HepG2 (cell line): ENCODE results near the gene RPTOR. TPM values are rescaled to one million over a fixed set of nuclear protein-coding genes. Genes with fewer than 3 reads are reported as not detected.

ENCODE experiments used
- ATAC-seq: fragments of 200-7000 bp; cut with Tn5 transposase; 3 replicates; pipeline ENCODE4 v1.9.1; 2020; ENCODE audit warnings: mild to moderate bottlenecking, moderate library complexity
- BruUV-seq: library from RNA; stranded (reverse); fragments of 400-500 nt; replicated peaks from 2 replicates; lab custom pipeline; 2021; lab: Mats Ljungman, UMichigan
- CTCF ChIA-PET: fragments of 300-600 bp; formaldehyde crosslinking; extraction: SDS; loops from one replicate; lab custom pipeline; 2021; ENCODE audit warnings: low total read pairs, inconsistent platforms, low intra/inter-chr PET ratio; lab: Yijun Ruan, JAX
- POLR2A ChIA-PET: fragments of 350-600 bp; sonication (Branson Sonifier 250); formaldehyde crosslinking; loops from one replicate; lab custom pipeline; 2020; ENCODE audit warnings: antibody characterized with exemption, inconsistent platforms; lab: Yijun Ruan, JAX
- DNase-seq: peaks from one replicate; pipeline ENCODE4 v3.0.0-alpha.2; 2015; ENCODE audit warnings: low spot score
- FAIRE-seq: peaks from 3 replicates; lab custom pipeline; 2011; peaks lifted over from hg19 to GRCh38; lab: Jason Lieb, UNC
- H2AFZ ChIP-seq: one replicate; pipeline ENCODE4 v1.6.1; 2011; ENCODE audit warnings: low read length, inconsistent platforms
- H3K27ac ChIP-seq: fragments of 300-600 bp; 3 replicates; pipeline ENCODE4 v1.8.0; 2011; ENCODE audit warnings: mixed run types, mild to moderate bottlenecking, mixed read lengths, low read length, inconsistent platforms; ENCODE audit not compliant: insufficient read depth; ENCODE audit errors: extremely low read length
- H3K27me3 ChIP-seq, 2 experiments: fragments of 200-600 bp in 1 of 2; 2 replicates in 1 of 2; 3 replicates in 1 of 2; pipeline versions ENCODE4 v1.6.0 to v1.8.0; 2011; ENCODE audit warnings: low read length in 2 of 2, mild to moderate bottlenecking in 2 of 2, moderate library complexity in 2 of 2, inconsistent platforms in 1 of 2; ENCODE audit not compliant: insufficient read depth in 2 of 2, control insufficient read depth in 1 of 2
- H3K36me3 ChIP-seq, 2 experiments: fragments of 200-600 bp in 1 of 2; replicated peaks in 1 of 2; 2 replicates in 1 of 2; 3 replicates in 1 of 2; pipeline versions ENCODE4 v1.5.1 to v1.8.0; 2011; ENCODE audit warnings: low read length in 2 of 2, inconsistent platforms in 1 of 2; ENCODE audit not compliant: insufficient read depth in 2 of 2, control insufficient read depth in 1 of 2
- H3K4me1 ChIP-seq: 2 replicates; pipeline ENCODE4 v1.5.1; 2012; ENCODE audit warnings: low read length, inconsistent platforms; ENCODE audit not compliant: insufficient read depth
- H3K4me2 ChIP-seq: 2 replicates; pipeline ENCODE4 v1.6.0; 2011; ENCODE audit warnings: low read depth, low read length, inconsistent platforms
- H3K4me3 ChIP-seq, 3 experiments: fragments of 200-600 bp in 1 of 3; sonication (generic), shearing (Covaris generic) in 1 of 3; replicated peaks in 1 of 3; 2 replicates each; pipeline ENCODE4 v1.5.1; 2011 to 2016; ENCODE audit warnings: low read length in 3 of 3, inconsistent platforms in 2 of 3, low read depth in 2 of 3, mild to moderate bottlenecking in 2 of 3, control low read depth in 1 of 3, mixed read lengths in 1 of 3; ENCODE audit not compliant: insufficient read depth in 1 of 3
- H3K79me2 ChIP-seq: one replicate; pipeline ENCODE4 v1.6.1; 2011; ENCODE audit warnings: low read length, inconsistent platforms; ENCODE audit not compliant: insufficient read depth
- H3K9ac ChIP-seq: 2 replicates; pipeline ENCODE4 v1.6.0; 2011; ENCODE audit warnings: mild to moderate bottlenecking, low read depth, low read length, inconsistent platforms; ENCODE audit not compliant: insufficient read depth
- H3K9me3 ChIP-seq: 2 replicates; pipeline ENCODE4 v1.5.1; 2012; ENCODE audit warnings: mild to moderate bottlenecking, low read length
- H4K20me1 ChIP-seq: 2 replicates; pipeline ENCODE4 v1.6.0; 2011; ENCODE audit warnings: inconsistent platforms, mild to moderate bottlenecking, low read length, moderate library complexity; ENCODE audit not compliant: insufficient read depth
- AGO2 ChIP-seq: fragments of 200-400 bp; formaldehyde crosslinking; optimal IDR thresholded peaks from 2 replicates; pipeline ENCODE3; 2017; ENCODE audit warnings: mild to moderate bottlenecking, low read depth, low read length, moderate library complexity
- BRD4 ChIP-seq: sonication (generic); formaldehyde crosslinking; IDR thresholded peaks from 2 replicates; pipeline ENCODE4 v1.4.0; 2020; ENCODE audit warnings: missing genetic modification reagents
- MTF2 ChIP-seq: sonication (generic); formaldehyde crosslinking; IDR thresholded peaks from 2 replicates; pipeline ENCODE4 v1.5.0; 2020; ENCODE audit warnings: missing genetic modification reagents, borderline replicate concordance
- RBFOX2 ChIP-seq: fragments of 200-400 bp; formaldehyde crosslinking; IDR thresholded peaks from 2 replicates; pipeline ENCODE4 v1.6.1; 2017; ENCODE audit warnings: low read depth, mild to moderate bottlenecking, low read length
- REL ChIP-seq: sonication (generic); formaldehyde crosslinking; conservative IDR thresholded peaks from 2 replicates; pipeline ENCODE4 v1.8.0; 2022; ENCODE audit warnings: mild to moderate bottlenecking, missing genetic modification reagents, moderate library complexity
- SNAI1 ChIP-seq: sonication (generic); formaldehyde crosslinking; IDR thresholded peaks from 2 replicates; pipeline ENCODE4 v1.5.0; 2020; ENCODE audit warnings: mild to moderate bottlenecking, missing genetic modification reagents, borderline replicate concordance
- ZFY ChIP-seq: sonication (generic); formaldehyde crosslinking; IDR thresholded peaks from 2 replicates; pipeline ENCODE4 v1.4.0; 2020; ENCODE audit warnings: missing genetic modification reagents
- ZMYM3 ChIP-seq: sonication (generic); formaldehyde crosslinking; IDR thresholded peaks from 2 replicates; pipeline ENCODE4 v1.5.1; 2020; ENCODE audit warnings: mild to moderate bottlenecking, missing genetic modification reagents
- ZNF567 ChIP-seq: sonication (generic); formaldehyde crosslinking; IDR thresholded peaks from 2 replicates; pipeline ENCODE4 v1.8.1; 2023; ENCODE audit warnings: mild to moderate bottlenecking, missing genetic modification reagents, borderline replicate concordance
- WGBS: methylation state at CpG from one replicate; pipeline ENCODE4 v1.1.6; 2017; ENCODE audit warnings: low lambda C conversion rate; 5-methylcytosine and 5-hydroxymethylcytosine counted together
- in situ Hi-C: cut with HindIII; loops from 2 replicates; pipeline ENCODE4 v1.10.0; 2017; ENCODE audit warnings: low pct_unique_long_range_greater_than_20kb; ENCODE audit not compliant: extremely low pct_ligation_motif_present
- intact Hi-C: fragments of 100-400 bp; cut with micrococcal nuclease; formaldehyde crosslinking; loops from one replicate; pipeline ENCODE4 v1.10.0; 2022; ENCODE audit not compliant: unreplicated experiment
- polyA plus RNA-seq, 8 experiments: library from polyadenylated mRNA; depleted of rRNA in 3 of 8; stranded (reverse) in 7 of 8; unstranded in 1 of 8; fragments of >200 nt; fragmentation: Illumina TruSeq in 4 of 8; extraction: Trizol in 4 of 8; gene quantifications; 2 replicates each; pipeline versions ENCODE4 v1.2.1 to v1.2.3, GENCODE V29; 2011 to 2016; ENCODE audit warnings: low read depth in 4 of 8, missing spikeins in 1 of 8, mixed read lengths in 1 of 8; ENCODE audit not compliant: insufficient read depth in 1 of 8
- total RNA-seq, 5 experiments: library from RNA; depleted of rRNA; stranded (reverse); fragments of >200 nt; fragmentation: Illumina TruSeq; extraction: Trizol; gene quantifications; 2 replicates each; pipeline ENCODE4 v1.2.3, GENCODE V29; 2016; ENCODE audit warnings: low read depth in 1 of 5

The RPTOR gene
- total and polyA plus RNA-seq, 2 of the 13 experiments (the other 11 are each of a cell fraction or from before 2014, with no cell fraction given), result 6.6 to 25.3 TPM

GRCh38 chr17:80996422-80997305 lies 452.0 kb downstream of the RPTOR start:
- peaks cover 30 to 47% of the 10 kb centered on the region in 2 experiments for H3K36me3 ChIP-seq
- H3K4me2 ChIP-seq, result no peak overlapping the region
- intact Hi-C loops (no loop called here), in situ Hi-C loops (no loop called here)
- no peak for DNase-seq
- WGBS, result 98% methylated on average over 25 of the region's 25 CpGs
- 0 out of 2 replicates have a peak, but pooled peaks cover 4% of the 10 kb centered on the region for H4K20me1 ChIP-seq
- ChIA-PET CTCF (no interaction called here), POLR2A (no interaction called here)
- no peaks in the 10 kb centered on the region for H3K27me3 ChIP-seq
- H3K4me3 ChIP-seq, result no peak overlapping the region
- H2AFZ ChIP-seq, result no peak overlapping the region
- TF ChIP-seq AGO2 (peak; percentile 10), SNAI1 (CRISPR knock-in tag) (no peak)
- ATAC-seq, result no peak
- H3K9me3 ChIP-seq, result no peaks in the 10 kb centered on the region
- no peak overlapping the region for H3K27ac ChIP-seq
- H3K79me2 ChIP-seq, result no peaks in the 10 kb centered on the region
- BruUV-seq, result no TSS peak
- peaks cover 31% of the 10 kb centered on the region for H3K4me1 ChIP-seq
- no peak overlapping the region for H3K9ac ChIP-seq
- no peak for FAIRE-seq

- H3K9ac ChIP-seq, result no peak overlapping the region
- no peaks in the 10 kb centered on the region for H3K9me3 ChIP-seq
- BruUV-seq, result no TSS peak
- POLR2A ChIA-PET, result no interaction called here
- intact Hi-C loops (no loop called here), in situ Hi-C loops (no loop called here)
- no peak overlapping the region for H3K4me3 ChIP-seq
- no peaks in the 10 kb centered on the region for H3K79me2 ChIP-seq
- CTCF ChIA-PET, result no interaction called here
- H3K4me2 ChIP-seq, result no peak overlapping the region
- no peak for TF ChIP-seq REL (CRISPR knock-in tag)
- no peak for TF ChIP-seq ZMYM3
- no peak for TF ChIP-seq ZNF567 (CRISPR knock-in tag)
- peak; percentile 24 for TF ChIP-seq AGO2
- TF ChIP-seq BRD4 (CRISPR knock-in tag), result no peak
- TF ChIP-seq MTF2 (CRISPR knock-in tag), result no peak
- TF ChIP-seq RBFOX2, result peak; percentile 31
- no peak for TF ChIP-seq ZFY (CRISPR knock-in tag)
- WGBS, result 95% methylated on average over 32 of the region's 32 CpGs
- peaks cover 38% of the 10 kb centered on the region for H3K4me1 ChIP-seq
- peaks cover 0 to 5% of the 10 kb centered on the region in 2 experiments; a peak in 3 of 5 replicates for H3K27me3 ChIP-seq
- DNase-seq (no peak), FAIRE-seq (no peak), ATAC-seq (no peak)
- no peak overlapping the region for H3K27ac ChIP-seq
- no peak overlapping the region for H2AFZ ChIP-seq
- 0 out of 2 replicates have a peak, but pooled peaks cover 4% of the 10 kb centered on the region for H4K20me1 ChIP-seq
- H3K36me3 ChIP-seq, result peaks cover 30 to 47% of the 10 kb centered on the region in 2 experiments
Measured at GRCh38 chr17:80997424-80998117, 452.9 kb downstream of the RPTOR start.
